PFSK-1 (cell line): ENCODE data around the gene PERM1.

Experiments used
- POLR2AphosphoS5 ChIP-seq: IDR thresholded peaks from 2 replicates; pipeline ENCODE4 v1.6.1; 2012; ENCODE audit warnings: low read depth, mild to moderate bottlenecking, control low read depth, low read length, moderate library complexity
- REST ChIP-seq, 2 experiments: IDR thresholded peaks; 2 replicates each; pipeline versions ENCODE4 v1.6.1 to v1.8.0; 2011 to 2012; ENCODE audit warnings: low read depth in 2 of 2, low read length in 2 of 2, control low read depth in 1 of 2, inconsistent platforms in 1 of 2, mild to moderate bottlenecking in 1 of 2, moderate library complexity in 1 of 2; ENCODE audit not compliant: insufficient read depth in 1 of 2
- SIN3A ChIP-seq: IDR thresholded peaks from 2 replicates; pipeline ENCODE4 v1.6.1; 2012; ENCODE audit warnings: mild to moderate bottlenecking, low read length, moderate library complexity, borderline replicate concordance; ENCODE audit not compliant: insufficient read depth
- TAF1 ChIP-seq: IDR thresholded peaks from 2 replicates; pipeline ENCODE4 v1.6.1; 2012; ENCODE audit warnings: low read length, control low read depth, borderline replicate concordance; ENCODE audit not compliant: insufficient read depth

GRCh38 chr1:967466-968343, 14.2 kb downstream of the PERM1 start:
- TF ChIP-seq SIN3A (no peak), REST (IDR thresholded peaks at IDR 0.05; ENCODE audit: insufficient read depth in 1 of 2, low read depth in 2 of 2, low read length in 2 of 2) (no peak), TAF1 (no peak), POLR2AphosphoS5 (no peak)
